Measurements from ENCODE around the gene WIPF1. TPM values are rescaled to one million over a fixed set of nuclear protein-coding genes. Genes with fewer than 3 reads are reported as not detected.
A peak's percentile ranks its signal among the peaks of the same experiment; 100 is the strongest.

WIPF1 gene
- total and polyA plus RNA-seq, 8 donors, result 4.7 to 26.8 (median 6.2) TPM

DNA sequence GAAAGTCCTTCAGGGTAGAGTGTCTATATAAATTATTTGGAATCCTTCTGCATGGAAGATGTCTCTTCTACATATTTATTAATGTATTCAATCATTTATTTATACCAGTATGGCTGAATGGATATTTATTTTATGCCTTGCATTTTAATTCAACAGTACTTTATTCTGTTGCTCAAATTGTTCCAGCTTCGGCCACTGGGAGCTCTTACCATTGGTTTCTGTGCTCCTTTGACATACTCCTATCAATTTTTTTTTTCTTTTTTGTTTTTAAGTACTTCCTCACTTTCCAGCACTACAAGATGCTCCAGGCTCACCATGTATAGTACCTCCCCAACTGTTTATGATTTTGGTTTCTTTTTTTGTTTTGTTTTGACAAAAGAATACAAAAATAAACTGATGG, 39.4 kb upstream of the WIPF1 start:
- ATAC-seq (no peak), DNase-seq (no peak), FAIRE-seq (no peak)
- Histone ChIP-seq H3K4me1 (peaks cover 0 to 1% (median 0%) of the 10 kb centered on the region in 3 donors), H3K36me3 (no peaks in the 10 kb centered on the region), H3K9me3 (no peaks in the 10 kb centered on the region), H3K4me3 (no peak overlapping the region), H3K27me3 (no peaks in the 10 kb centered on the region), H3K27ac (no peak overlapping the region)
- TF ChIP-seq, protein P1, sequence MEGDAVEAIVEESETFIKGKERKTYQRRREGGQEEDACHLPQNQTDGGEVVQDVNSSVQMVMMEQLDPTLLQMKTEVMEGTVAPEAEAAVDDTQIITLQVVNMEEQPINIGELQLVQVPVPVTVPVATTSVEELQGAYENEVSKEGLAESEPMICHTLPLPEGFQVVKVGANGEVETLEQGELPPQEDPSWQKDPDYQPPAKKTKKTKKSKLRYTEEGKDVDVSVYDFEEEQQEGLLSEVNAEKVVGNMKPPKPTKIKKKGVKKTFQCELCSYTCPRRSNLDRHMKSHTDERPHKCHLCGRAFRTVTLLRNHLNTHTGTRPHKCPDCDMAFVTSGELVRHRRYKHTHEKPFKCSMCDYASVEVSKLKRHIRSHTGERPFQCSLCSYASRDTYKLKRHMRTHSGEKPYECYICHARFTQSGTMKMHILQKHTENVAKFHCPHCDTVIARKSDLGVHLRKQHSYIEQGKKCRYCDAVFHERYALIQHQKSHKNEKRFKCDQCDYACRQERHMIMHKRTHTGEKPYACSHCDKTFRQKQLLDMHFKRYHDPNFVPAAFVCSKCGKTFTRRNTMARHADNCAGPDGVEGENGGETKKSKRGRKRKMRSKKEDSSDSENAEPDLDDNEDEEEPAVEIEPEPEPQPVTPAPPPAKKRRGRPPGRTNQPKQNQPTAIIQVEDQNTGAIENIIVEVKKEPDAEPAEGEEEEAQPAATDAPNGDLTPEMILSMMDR (IDR thresholded peaks at IDR 0.05), result no peak
- intact Hi-C loops (cut with DNase I), result no loop called here
- WGBS, 2 donors, result 95 to 100% methylated on average over 1 of the region's 1 CpG

DNA sequence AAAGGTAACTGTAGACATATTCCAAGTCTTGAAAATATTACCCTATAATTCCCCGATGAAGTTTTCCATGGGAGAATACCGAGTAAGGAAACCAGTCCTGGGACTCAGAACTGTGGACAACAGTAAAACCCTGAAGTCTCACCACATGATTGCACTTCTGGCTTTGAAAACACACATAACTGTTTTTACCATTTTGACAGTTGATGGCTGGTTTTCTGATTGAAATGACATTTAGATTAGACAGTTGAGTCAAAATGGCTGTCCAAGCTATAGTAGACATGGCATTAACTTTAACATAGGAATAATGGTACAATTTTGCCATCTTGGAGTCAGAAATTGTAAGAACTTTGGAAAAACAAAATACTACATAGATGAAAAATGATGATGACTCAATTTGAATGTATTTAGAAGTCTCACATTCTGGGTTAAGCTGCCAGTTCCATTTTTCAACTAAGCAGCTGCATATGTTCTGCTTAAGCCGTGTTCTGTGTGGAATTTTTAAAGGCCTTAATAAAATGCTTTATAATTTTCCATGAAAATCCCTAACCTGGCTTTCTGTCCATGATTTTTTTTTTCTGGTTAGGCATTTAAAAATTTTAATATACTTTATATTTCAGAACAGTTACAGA, 38.3 kb upstream of the WIPF1 start:
- TF ChIP-seq, protein P1 (IDR thresholded peaks at IDR 0.05), result no peak
- Histone ChIP-seq H3K36me3 (no peaks in the 10 kb centered on the region), H3K9me3 (no peaks in the 10 kb centered on the region), H3K4me1 (peaks cover 0 to 3% (median 0%) of the 10 kb centered on the region in 3 donors), H3K27me3 (no peaks in the 10 kb centered on the region), H3K27ac (no peak overlapping the region), H3K4me3 (no peak overlapping the region)
- intact Hi-C loops (cut with DNase I), result no loop called here
- 95 to 97% methylated on average over 3 of the region's 3 CpGs for WGBS, 2 donors
- ATAC-seq (no peak), DNase-seq (no peak), FAIRE-seq (no peak)

DNA sequence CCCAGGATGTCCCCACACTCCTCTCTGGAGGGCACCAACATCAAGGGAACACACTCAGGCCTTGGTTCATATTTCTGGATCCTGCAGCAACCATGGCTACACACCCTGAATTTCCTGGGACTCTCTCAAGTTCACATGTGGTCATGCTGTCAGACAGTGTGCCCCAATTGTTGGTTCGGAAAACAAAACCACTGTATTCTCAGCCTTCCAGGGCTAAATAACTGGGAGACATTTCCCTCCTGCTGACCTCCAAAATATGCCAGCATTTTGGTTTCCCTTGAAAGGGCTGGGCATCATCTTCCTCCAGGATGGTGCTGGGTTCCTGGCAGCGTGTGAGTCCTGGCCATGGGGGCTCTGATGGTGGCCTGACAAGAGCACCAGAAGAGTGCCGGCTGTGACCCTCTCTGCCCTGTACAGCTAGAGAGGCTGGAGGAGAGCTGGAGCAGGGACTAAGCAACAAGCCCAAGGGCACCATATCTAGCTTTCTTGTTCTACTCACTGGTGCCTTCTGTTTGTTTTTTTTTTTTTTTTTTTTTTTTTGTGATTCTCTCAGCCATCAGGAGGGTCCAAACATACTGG, 37.5 kb upstream of the WIPF1 start:
- peak overlapping the region in 2 of 4 donors; percentile 15 to 62 for H3K27ac ChIP-seq
- WGBS, 2 donors, result 94 to 96% methylated on average over 3 of the region's 3 CpGs
- no peaks in the 10 kb centered on the region for H3K27me3 ChIP-seq
- no peaks in the 10 kb centered on the region for H3K9me3 ChIP-seq
- TF ChIP-seq, protein P1 (IDR thresholded peaks at IDR 0.05), result no peak
- H3K4me1 ChIP-seq, result peaks cover 0 to 3% (median 0%) of the 10 kb centered on the region in 3 donors
- ATAC-seq, result no peak
- H3K36me3 ChIP-seq, result no peaks in the 10 kb centered on the region
- no peak for FAIRE-seq
- H3K4me3 ChIP-seq, result no peak overlapping the region
- intact Hi-C loops (cut with DNase I), result no loop called here
- no peak for DNase-seq

DNA sequence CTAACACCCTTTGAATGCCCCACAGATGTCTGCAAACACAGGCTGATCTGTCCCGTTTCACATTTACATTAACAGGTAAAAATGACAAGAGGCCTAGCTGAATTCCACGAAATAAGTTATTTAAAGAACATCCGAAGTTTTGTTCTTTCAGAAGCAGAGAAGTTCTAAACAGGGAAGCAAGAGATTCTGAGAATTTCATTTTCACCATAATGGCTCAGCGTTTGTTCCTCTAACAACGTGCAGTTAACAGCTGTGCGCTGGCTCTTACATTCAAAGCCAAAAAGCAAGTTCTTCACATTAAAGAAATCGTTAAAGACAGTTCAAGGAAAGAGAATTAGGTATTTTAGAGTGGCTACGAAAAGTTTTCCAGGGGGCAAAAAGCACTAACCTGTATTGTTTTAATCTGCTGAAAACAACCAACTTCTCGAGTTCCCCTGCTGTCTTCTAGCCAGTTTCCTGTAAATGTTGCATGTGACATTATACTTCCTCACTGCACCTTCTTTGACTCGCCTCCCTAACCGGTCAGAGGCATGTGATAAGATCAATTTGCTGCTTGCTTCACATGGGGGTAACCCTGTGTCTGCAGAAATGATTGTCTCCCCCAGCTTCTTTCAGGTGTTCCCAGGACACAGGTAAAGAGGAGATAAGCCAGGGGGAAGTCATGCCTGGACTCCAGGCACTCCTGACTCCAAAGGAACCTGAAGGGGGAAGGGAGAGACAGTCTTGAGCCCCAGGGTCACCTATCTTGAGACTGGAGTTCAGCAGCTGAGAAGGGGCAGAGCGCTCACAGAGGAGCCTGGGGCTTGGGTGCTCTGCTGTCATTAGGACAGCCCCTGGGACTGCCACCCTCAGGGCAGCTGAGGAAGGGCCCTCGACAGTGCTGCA, 36.8 kb upstream of the WIPF1 start:
- ATAC-seq, result peak in 3 of 4 donors; percentile 40 to 75 (median 62)
- H3K9me3 ChIP-seq, result no peaks in the 10 kb centered on the region
- H3K27ac ChIP-seq, result peak overlapping the region in 2 of 4 donors; percentile 15 to 62
- H3K27me3 ChIP-seq, result no peaks in the 10 kb centered on the region
- TF ChIP-seq, protein P1 (IDR thresholded peaks at IDR 0.05), result no peak
- intact Hi-C loops (cut with DNase I), result no loop called here
- peaks cover 0 to 3% (median 0%) of the 10 kb centered on the region in 3 donors for H3K4me1 ChIP-seq
- 80 to 81% methylated on average over 13 of the region's 13 CpGs for WGBS, 2 donors
- DNase-seq, result no peak
- peak overlapping the region in 1 of 4 donors; percentile 27 for H3K4me3 ChIP-seq
- no peak for FAIRE-seq
- H3K36me3 ChIP-seq, result no peaks in the 10 kb centered on the region
